GM12878 (cell line): ENCODE data around the gene NCR2. TPM values are rescaled to one million over a fixed set of nuclear protein-coding genes. Genes with fewer than 3 reads are reported as not detected.

Experiments
- ATAC-seq: fragments of 200-7000 bp; cut with Tn5 transposase; 3 replicates; pipeline ENCODE4 v1.9.1; 2020; ENCODE audit warnings: mild to moderate bottlenecking, moderate library complexity
- BruUV-seq: library from RNA; stranded (reverse); fragments of 400-500 nt; replicated peaks from 2 replicates; lab custom pipeline; 2021; lab: Mats Ljungman, UMichigan
- CTCF ChIA-PET: fragments of 300-600 bp; sonication (Branson Sonifier 250); formaldehyde crosslinking; extraction: SDS; loops from one replicate; lab custom pipeline; 2021; ENCODE audit warnings: inconsistent platforms; lab: Yijun Ruan, JAX
- POLR2A ChIA-PET: fragments of 350-600 bp; formaldehyde crosslinking; extraction: SDS; loops from one replicate; lab custom pipeline; 2021; ENCODE audit warnings: inconsistent platforms; lab: Charles Lee
- RAD21 ChIA-PET: fragments of 300-600 bp; sonication (Branson Sonifier 250); formaldehyde crosslinking; loops from one replicate; lab custom pipeline; 2023; ENCODE audit warnings: antibody characterized with exemption; ENCODE audit not compliant: unreplicated experiment; lab: Charles Lee
- SMC1A ChIA-PET: fragments of 300-600 bp; sonication (Branson Sonifier 250); formaldehyde crosslinking; loops from one replicate; lab custom pipeline; 2023; ENCODE audit not compliant: unreplicated experiment, uncharacterized antibody; lab: Charles Lee
- DNase-seq: peaks from one replicate; pipeline ENCODE4 v3.0.0-alpha.2; 2011; ENCODE audit warnings: low read depth, low spot score
- FAIRE-seq: peaks from 3 replicates; lab custom pipeline; 2011; peaks lifted over from hg19 to GRCh38; lab: Jason Lieb, UNC
- H2AFZ ChIP-seq: 2 replicates; pipeline ENCODE4 v1.6.0; 2011; ENCODE audit warnings: low read depth, low read length, control low read depth; ENCODE audit not compliant: control insufficient read depth
- H3K27ac ChIP-seq: 2 replicates; pipeline ENCODE4 v1.5.1; 2011; ENCODE audit warnings: control low read depth; ENCODE audit not compliant: control insufficient read depth, insufficient read depth
- H3K27me3 ChIP-seq, 2 experiments: replicated peaks in 1 of 2; 2 replicates each; pipeline versions ENCODE4 v1.6.0 to v1.6.1; 2011; ENCODE audit warnings: low read length in 1 of 2; ENCODE audit not compliant: control insufficient read depth in 2 of 2, insufficient read depth in 2 of 2
- H3K36me3 ChIP-seq, 2 experiments: 2 replicates each; pipeline ENCODE4 v1.5.1; 2011; ENCODE audit warnings: low read length in 1 of 2; ENCODE audit not compliant: control insufficient read depth in 2 of 2, insufficient read depth in 2 of 2
- H3K4me1 ChIP-seq: 2 replicates; pipeline ENCODE4 v1.6.1; 2011; ENCODE audit warnings: mild to moderate bottlenecking, low read length, moderate library complexity, mixed read lengths; ENCODE audit not compliant: control insufficient read depth, insufficient read depth
- H3K4me2 ChIP-seq: 2 replicates; pipeline ENCODE4 v1.6.0; 2011; ENCODE audit warnings: control low read depth; ENCODE audit not compliant: control insufficient read depth, insufficient read depth
- H3K4me3 ChIP-seq: fragments of 200-600 bp; sonication (generic); 2 replicates; pipeline ENCODE4 v1.5.1; 2016
- H3K79me2 ChIP-seq: 2 replicates; pipeline ENCODE4 v1.6.0; 2011; ENCODE audit warnings: low read length; ENCODE audit not compliant: control insufficient read depth, insufficient read depth
- H3K9ac ChIP-seq: 2 replicates; pipeline ENCODE4 v1.8.0; 2011; ENCODE audit warnings: low read length, control low read depth, mixed read lengths; ENCODE audit not compliant: control insufficient read depth, insufficient read depth
- H3K9me3 ChIP-seq: replicated peaks from 3 replicates; pipeline ENCODE4 v1.5.1; 2011; ENCODE audit warnings: mild to moderate bottlenecking, low read length; ENCODE audit not compliant: control insufficient read depth, insufficient read depth
- H4K20me1 ChIP-seq: 2 replicates; pipeline ENCODE4 v1.6.0; 2011; ENCODE audit not compliant: control insufficient read depth, insufficient read depth
- CBX5 ChIP-seq: sonication (generic); IDR thresholded peaks from 2 replicates; pipeline ENCODE4 v1.6.1; 2016; ENCODE audit warnings: low read depth, moderate library complexity, mild to moderate bottlenecking, inconsistent platforms
- EP300 ChIP-seq, 2 experiments: fragments of 150-350 bp in 1 of 2; IDR thresholded peaks; 2 replicates each; pipeline ENCODE4 v1.6.1; 2011 to 2012; ENCODE audit warnings: low read depth in 2 of 2, low read length in 2 of 2, borderline replicate concordance in 1 of 2, improper control_type of control experiment in 1 of 2, inconsistent platforms in 1 of 2; ENCODE audit not compliant: control insufficient read depth in 1 of 2
- ESRRA ChIP-seq: IDR thresholded peaks from 2 replicates; pipeline ENCODE4 v1.6.1; 2012; ENCODE audit warnings: mild to moderate bottlenecking, low read length, improper control_type of control experiment
- GATAD2B ChIP-seq: fragments of 450-650 bp; conservative IDR thresholded peaks from 2 replicates; pipeline ENCODE4 v1.6.1; 2017; ENCODE audit warnings: low read depth, mild to moderate bottlenecking, moderate library complexity
- KDM1A ChIP-seq: fragments of 200-600 bp; sonication (generic); IDR thresholded peaks from 2 replicates; pipeline ENCODE4 v1.6.1; 2016; ENCODE audit warnings: borderline replicate concordance
- NFYA ChIP-seq: IDR thresholded peaks from 2 replicates; pipeline ENCODE4 v1.6.1; 2011; ENCODE audit warnings: low read depth, mild to moderate bottlenecking, low read length, improper control_type of control experiment, borderline replicate concordance
- NRF1 ChIP-seq: conservative IDR thresholded peaks from 2 replicates; pipeline ENCODE4 v1.6.1; 2011; ENCODE audit warnings: mild to moderate bottlenecking, low read depth, low read length, improper control_type of control experiment
- RB1 ChIP-seq: fragments of 450-650 bp; formaldehyde crosslinking; IDR thresholded peaks from 2 replicates; pipeline ENCODE4 v1.6.1; 2017; ENCODE audit warnings: mild to moderate bottlenecking, borderline replicate concordance
- SMARCA5 ChIP-seq: fragments of 450-650 bp; IDR thresholded peaks from 2 replicates; pipeline ENCODE4 v1.6.1; 2017; ENCODE audit warnings: mild to moderate bottlenecking
- SRF ChIP-seq, 2 experiments: IDR thresholded peaks; 2 replicates each; pipeline ENCODE4 v1.6.1; 2011; ENCODE audit warnings: low read depth in 2 of 2, low read length in 2 of 2, mild to moderate bottlenecking in 1 of 2, moderate library complexity in 1 of 2
- STAT1 ChIP-seq: fragments of 450-650 bp; conservative IDR thresholded peaks from 2 replicates; pipeline ENCODE4 v1.6.1; 2014; ENCODE audit warnings: antibody characterized with exemption, mild to moderate bottlenecking
- TAF1 ChIP-seq: IDR thresholded peaks from 2 replicates; pipeline ENCODE4 v1.6.1; 2011; ENCODE audit warnings: mild to moderate bottlenecking, low read depth, low read length, borderline replicate concordance
- WRNIP1 ChIP-seq: IDR thresholded peaks from 2 replicates; pipeline ENCODE4 v1.6.1; 2011; ENCODE audit warnings: low read depth, low read length, improper control_type of control experiment, borderline replicate concordance
- ZBED1 ChIP-seq: IDR thresholded peaks from 2 replicates; pipeline ENCODE4 v1.6.1; 2016; ENCODE audit warnings: borderline replicate concordance
- WGBS: methylation state at CpG from one replicate; pipeline ENCODE4 v1.1.6; 2016; ENCODE audit warnings: low lambda C conversion rate; ENCODE audit not compliant: insufficient replicate concordance, insufficient coverage; ENCODE audit errors: missing lambda C conversion rate; 5-methylcytosine and 5-hydroxymethylcytosine counted together
- in situ Hi-C: fragments of 300-500 bp; cut with MboI; formaldehyde crosslinking; loops from 9 replicates; pipeline ENCODE4 v1.14.3; 2018; ENCODE audit warnings: mixed read lengths
- intact Hi-C: fragments of 100-400 bp; cut with micrococcal nuclease; formaldehyde crosslinking; loops from one replicate; pipeline ENCODE4 v1.14.2; 2022; ENCODE audit not compliant: unreplicated experiment
- polyA plus RNA-seq, 11 experiments: library from polyadenylated mRNA; depleted of rRNA in 4 of 11; unstranded in 6 of 11; stranded (reverse) in 5 of 11; fragments of >200 nt; fragmentation: Nextera tagmentation in 4 of 11; fragmentation: Illumina TruSeq in 1 of 11; extraction: Ambion mirVana in 4 of 11; extraction: Trizol in 1 of 11; gene quantifications; 1 replicate in 1 of 11; 2 replicates in 10 of 11; pipeline versions ENCODE4 v1.2.1 to v1.2.3, GENCODE V29; 2011 to 2016; ENCODE audit warnings: inconsistent platforms in 2 of 11, missing spikeins in 2 of 11, low read depth in 1 of 11
- total RNA-seq, 4 experiments: library from RNA; depleted of rRNA in 3 of 4; stranded (reverse); fragments of >200 nt in 3 of 4; fragmentation: Illumina TruSeq in 1 of 4; extraction: Trizol in 1 of 4; gene quantifications; 2 replicates each; pipeline versions ENCODE4 v1.2.1 to v1.2.3, GENCODE V29; 2013 to 2021
- TF ChIP-seq, protein P1 (sequence below): fragments of 450-650 bp; IDR thresholded peaks from 2 replicates; pipeline ENCODE4 v1.6.1; 2016; ENCODE audit warnings: mild to moderate bottlenecking, moderate library complexity, borderline replicate concordance
- TF ChIP-seq, protein P2 (sequence below): fragments of 450-650 bp; IDR thresholded peaks from 2 replicates; pipeline ENCODE4 v1.6.1; 2016; ENCODE audit warnings: mild to moderate bottlenecking

NCR2 gene
- total and polyA plus RNA-seq, 10 of the 15 experiments (the other 5 are each of a cell fraction or from before 2014, with no cell fraction given), result 0.21 to 0.53 TPM; not detected in 8

DNA sequence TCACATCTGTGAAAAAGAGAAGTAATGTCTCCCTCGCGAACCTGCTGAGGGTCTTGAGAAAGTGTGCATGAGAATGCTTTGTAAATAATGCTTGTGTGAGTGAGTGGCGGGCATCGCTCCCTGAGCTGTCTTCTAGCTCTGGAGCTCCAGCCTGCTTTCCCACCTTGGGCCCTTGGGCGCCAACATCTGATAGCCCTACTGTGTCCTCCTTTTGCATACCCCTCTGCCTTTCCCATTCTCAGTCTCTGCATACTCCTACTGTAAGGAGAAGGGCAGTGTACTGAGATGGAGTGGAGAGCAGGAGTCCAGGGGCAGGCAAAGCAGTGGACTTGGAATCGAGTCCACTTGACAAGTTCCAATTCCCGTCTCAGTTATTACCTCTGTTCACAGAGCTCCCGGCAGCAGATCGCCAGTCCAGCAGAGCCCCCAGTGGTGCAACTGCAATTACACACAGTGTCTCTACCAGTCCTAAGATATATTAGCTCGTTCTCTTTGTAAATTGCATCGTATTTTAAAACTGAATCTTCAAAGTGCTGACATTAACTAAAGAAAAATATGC is 847 bp upstream of the NCR2 start (continued):
- TF ChIP-seq ESRRA, result no peak
- no peak for TF ChIP-seq NRF1
- TF ChIP-seq NFYA, result no peak
- TF ChIP-seq STAT1, result no peak
- TF ChIP-seq, protein P1, sequence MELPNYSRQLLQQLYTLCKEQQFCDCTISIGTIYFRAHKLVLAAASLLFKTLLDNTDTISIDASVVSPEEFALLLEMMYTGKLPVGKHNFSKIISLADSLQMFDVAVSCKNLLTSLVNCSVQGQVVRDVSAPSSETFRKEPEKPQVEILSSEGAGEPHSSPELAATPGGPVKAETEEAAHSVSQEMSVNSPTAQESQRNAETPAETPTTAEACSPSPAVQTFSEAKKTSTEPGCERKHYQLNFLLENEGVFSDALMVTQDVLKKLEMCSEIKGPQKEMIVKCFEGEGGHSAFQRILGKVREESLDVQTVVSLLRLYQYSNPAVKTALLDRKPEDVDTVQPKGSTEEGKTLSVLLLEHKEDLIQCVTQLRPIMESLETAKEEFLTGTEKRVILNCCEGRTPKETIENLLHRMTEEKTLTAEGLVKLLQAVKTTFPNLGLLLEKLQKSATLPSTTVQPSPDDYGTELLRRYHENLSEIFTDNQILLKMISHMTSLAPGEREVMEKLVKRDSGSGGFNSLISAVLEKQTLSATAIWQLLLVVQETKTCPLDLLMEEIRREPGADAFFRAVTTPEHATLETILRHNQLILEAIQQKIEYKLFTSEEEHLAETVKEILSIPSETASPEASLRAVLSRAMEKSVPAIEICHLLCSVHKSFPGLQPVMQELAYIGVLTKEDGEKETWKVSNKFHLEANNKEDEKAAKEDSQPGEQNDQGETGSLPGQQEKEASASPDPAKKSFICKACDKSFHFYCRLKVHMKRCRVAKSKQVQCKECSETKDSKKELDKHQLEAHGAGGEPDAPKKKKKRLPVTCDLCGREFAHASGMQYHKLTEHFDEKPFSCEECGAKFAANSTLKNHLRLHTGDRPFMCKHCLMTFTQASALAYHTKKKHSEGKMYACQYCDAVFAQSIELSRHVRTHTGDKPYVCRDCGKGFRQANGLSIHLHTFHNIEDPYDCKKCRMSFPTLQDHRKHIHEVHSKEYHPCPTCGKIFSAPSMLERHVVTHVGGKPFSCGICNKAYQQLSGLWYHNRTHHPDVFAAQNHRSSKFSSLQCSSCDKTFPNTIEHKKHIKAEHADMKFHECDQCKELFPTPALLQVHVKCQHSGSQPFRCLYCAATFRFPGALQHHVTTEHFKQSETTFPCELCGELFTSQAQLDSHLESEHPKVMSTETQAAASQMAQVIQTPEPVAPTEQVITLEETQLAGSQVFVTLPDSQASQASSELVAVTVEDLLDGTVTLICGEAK, result 0 out of 2 replicates have a peak, but pooled peaks have one; percentile 28
- no peak for TF ChIP-seq WRNIP1
- no peak for TF ChIP-seq ZBED1
- no peak for TF ChIP-seq GATAD2B

DNA sequence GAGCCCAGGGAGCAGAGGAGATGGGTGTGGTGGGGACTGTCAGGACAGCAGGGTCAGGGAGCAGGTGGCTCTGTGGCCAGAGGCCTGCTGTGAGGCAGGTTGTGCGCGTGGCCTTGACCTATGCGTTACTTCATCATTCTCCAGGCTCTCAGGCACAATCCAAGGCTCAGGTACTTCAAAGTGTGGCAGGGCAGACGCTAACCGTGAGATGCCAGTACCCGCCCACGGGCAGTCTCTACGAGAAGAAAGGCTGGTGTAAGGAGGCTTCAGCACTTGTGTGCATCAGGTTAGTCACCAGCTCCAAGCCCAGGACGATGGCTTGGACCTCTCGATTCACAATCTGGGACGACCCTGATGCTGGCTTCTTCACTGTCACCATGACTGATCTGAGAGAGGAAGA is 535 bp downstream of the NCR2 start:
- H3K4me2 ChIP-seq, result no peak overlapping the region
- no peaks in the 10 kb centered on the region for H4K20me1 ChIP-seq
- ChIA-PET SMC1A (interaction anchor here (2.1 to 9.7 kb wide), 5 partner anchors 8 to 36 kb away, joined by 13 to 253 read pairs (median 25); no protein-coding TSS in a partner anchor), POLR2A (interaction anchor here (1.9 to 6.8 kb wide), 2 partner anchors 8 to 16 kb away, joined by 15 to 63 read pairs; no protein-coding TSS in a partner anchor), CTCF (interaction anchor here (0.7 to 11.4 kb wide), 10 partner anchors 10 to 151 kb away, joined by 3 to 206 read pairs (median 8); partner anchors contain the start of gene TREML2), RAD21 (interaction anchor here (0.8 to 6.5 kb wide), 9 partner anchors 14 to 253 kb away, joined by 3 to 230 read pairs (median 5); partner anchors contain the start of gene TREML2)
- no peaks in the 10 kb centered on the region for H3K9me3 ChIP-seq
- 84% methylated on average over 11 of the region's 11 CpGs for WGBS
- H3K27ac ChIP-seq, result no peak overlapping the region
- BruUV-seq, result no TSS peak
- no peaks in the 10 kb centered on the region for H3K79me2 ChIP-seq
- no peaks in the 10 kb centered on the region for H3K36me3 ChIP-seq
- DNase-seq, result no peak
- in situ Hi-C loops, result no loop called here
- no peak overlapping the region for H3K4me3 ChIP-seq
- no peaks in the 10 kb centered on the region for H3K27me3 ChIP-seq
- H3K4me1 ChIP-seq, result peaks cover 34% of the 10 kb centered on the region
- no peak overlapping the region for H2AFZ ChIP-seq
- no peak overlapping the region for H3K9ac ChIP-seq
- no peak for FAIRE-seq
- intact Hi-C loops, result no loop called here
- ATAC-seq, result no peak
- TF ChIP-seq CBX5 (no peak), SMARCA5 (no peak), EP300 (IDR thresholded peaks at IDR 0.05; ENCODE audit: borderline replicate concordance in 1 of 2, control insufficient read depth in 1 of 2, low read depth in 2 of 2, low read length in 2 of 2) (no peak), RB1 (no peak), SRF (IDR thresholded peaks at IDR 0.05; ENCODE audit: low read depth in 2 of 2, low read length in 2 of 2) (no peak), KDM1A (no peak), TAF1 (no peak)
- TF ChIP-seq, protein P2, sequence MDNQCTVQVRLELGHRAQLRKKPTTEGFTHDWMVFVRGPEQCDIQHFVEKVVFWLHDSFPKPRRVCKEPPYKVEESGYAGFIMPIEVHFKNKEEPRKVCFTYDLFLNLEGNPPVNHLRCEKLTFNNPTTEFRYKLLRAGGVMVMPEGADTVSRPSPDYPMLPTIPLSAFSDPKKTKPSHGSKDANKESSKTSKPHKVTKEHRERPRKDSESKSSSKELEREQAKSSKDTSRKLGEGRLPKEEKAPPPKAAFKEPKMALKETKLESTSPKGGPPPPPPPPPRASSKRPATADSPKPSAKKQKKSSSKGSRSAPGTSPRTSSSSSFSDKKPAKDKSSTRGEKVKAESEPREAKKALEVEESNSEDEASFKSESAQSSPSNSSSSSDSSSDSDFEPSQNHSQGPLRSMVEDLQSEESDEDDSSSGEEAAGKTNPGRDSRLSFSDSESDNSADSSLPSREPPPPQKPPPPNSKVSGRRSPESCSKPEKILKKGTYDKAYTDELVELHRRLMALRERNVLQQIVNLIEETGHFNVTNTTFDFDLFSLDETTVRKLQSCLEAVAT, result peak; percentile 50; the same call in 1 of the 2 replicates
